Activated CD4-positive, alpha-beta T cell treated with anti-CD3 and anti-CD28 coated beads, Interleukin-2, amount 10 ng/mL, durations not matched to agents 7 days and 5 days (primary cell): Measurements from ENCODE around the gene SLC9A2. TPM values are rescaled to one million over a fixed set of nuclear protein-coding genes. Genes with fewer than 3 reads are reported as not detected.

Experiments used
- CTCF ChIA-PET: fragments of 350-600 bp; sonication (Branson Sonifier 250); formaldehyde crosslinking; loops from one replicate; lab custom pipeline; 2021; ENCODE audit warnings: antibody characterized with exemption; lab: Charles Lee
- POLR2A ChIA-PET: fragments of 350-600 bp; sonication (Branson Sonifier 250); formaldehyde crosslinking; loops from one replicate; lab custom pipeline; 2021; ENCODE audit warnings: antibody characterized with exemption; lab: Charles Lee
- DNase-seq: peaks from one replicate; pipeline ENCODE4 v3.0.0-alpha.2; 2020
- H3K27ac Mint-ChIP-seq: one replicate; pipeline ENCODE4 v1.8.0; 2021; ENCODE audit warnings: mild to moderate bottlenecking, moderate library complexity, mixed read lengths
- H3K27me3 Mint-ChIP-seq: one replicate; pipeline ENCODE4 v1.8.0; 2021; ENCODE audit warnings: mixed read lengths
- H3K36me3 Mint-ChIP-seq: one replicate; pipeline ENCODE4 v1.8.0; 2021; ENCODE audit warnings: low read depth, mixed read lengths
- H3K4me1 Mint-ChIP-seq: one replicate; pipeline ENCODE4 v1.8.0; 2021; ENCODE audit warnings: mixed read lengths
- H3K4me3 Mint-ChIP-seq: one replicate; pipeline ENCODE4 v1.8.0; 2021; ENCODE audit warnings: mild to moderate bottlenecking, moderate library complexity, mixed read lengths
- H3K9me3 Mint-ChIP-seq: one replicate; pipeline ENCODE4 v1.8.0; 2021; ENCODE audit warnings: mixed read lengths
- total RNA-seq, 2 experiments: library from RNA; stranded (reverse); gene quantifications; one replicate each; pipeline ENCODE4 v1.2.3, GENCODE V29; 2021

Gene SLC9A2
- total RNA-seq, 2 experiments from 2014 or later, result not detected

DNA sequence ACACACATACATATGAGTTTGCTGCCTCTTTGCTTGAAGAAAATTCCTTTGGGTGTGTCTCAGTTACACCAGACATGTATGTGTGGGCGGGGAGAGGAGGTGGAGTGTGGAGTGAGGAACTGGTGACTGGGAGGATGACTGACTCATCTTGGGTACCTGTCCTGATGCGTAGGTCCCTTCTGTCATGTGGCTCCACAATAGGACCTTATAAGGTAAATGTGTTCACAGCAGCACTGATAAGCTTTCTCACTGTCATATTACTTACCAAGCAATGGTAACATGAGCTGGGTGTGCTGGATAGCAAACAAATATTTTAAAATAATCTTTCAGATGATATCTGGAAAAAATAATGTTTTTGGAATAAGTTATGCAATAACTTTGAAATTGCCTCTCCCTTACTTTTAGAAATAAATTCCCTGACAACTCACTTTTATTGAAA, 45.1 kb downstream of the SLC9A2 start:
- H3K4me1 Mint-ChIP-seq, result peaks cover 28% of the 10 kb centered on the region
- no peak overlapping the region for H3K4me3 Mint-ChIP-seq
- H3K36me3 Mint-ChIP-seq, result no peaks in the 10 kb centered on the region
- ChIA-PET CTCF (interaction anchor here (0.7 kb wide), 1 partner anchor 30 kb away, joined by 3 read pairs; no protein-coding TSS in a partner anchor), POLR2A (no interaction called here)
- H3K27me3 Mint-ChIP-seq, result no peaks in the 10 kb centered on the region
- peaks cover 4% of the 10 kb centered on the region for H3K9me3 Mint-ChIP-seq
- H3K27ac Mint-ChIP-seq, result no peak overlapping the region
- peak; percentile 34 for DNase-seq

DNA sequence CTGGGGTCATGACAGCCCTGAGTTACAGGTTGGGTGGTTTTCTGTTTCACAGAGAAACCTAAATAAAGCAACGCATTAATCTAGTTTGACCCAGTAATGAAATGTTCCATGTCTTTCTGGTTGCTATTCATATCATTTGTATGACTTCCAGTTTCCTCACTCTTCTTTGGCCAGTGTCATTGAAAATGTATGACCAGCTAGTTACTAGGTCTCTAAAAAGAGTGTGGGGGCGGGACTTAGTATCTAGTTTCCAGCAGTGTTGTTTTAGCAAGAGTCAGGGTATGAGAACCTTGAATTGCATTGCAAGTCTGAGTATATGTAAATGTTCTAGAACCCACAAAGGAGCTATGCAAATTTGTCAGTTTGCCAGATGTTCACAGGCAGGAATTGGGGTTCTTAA, 47.7 kb downstream of the SLC9A2 start:
- ChIA-PET CTCF (no interaction called here), POLR2A (no interaction called here)
- no peak overlapping the region for H3K27ac Mint-ChIP-seq
- no peak for DNase-seq
- H3K9me3 Mint-ChIP-seq, result peaks cover 4% of the 10 kb centered on the region
- H3K36me3 Mint-ChIP-seq, result no peaks in the 10 kb centered on the region
- H3K4me3 Mint-ChIP-seq, result no peak overlapping the region
- peaks cover 27% of the 10 kb centered on the region for H3K4me1 Mint-ChIP-seq
- no peaks in the 10 kb centered on the region for H3K27me3 Mint-ChIP-seq

DNA sequence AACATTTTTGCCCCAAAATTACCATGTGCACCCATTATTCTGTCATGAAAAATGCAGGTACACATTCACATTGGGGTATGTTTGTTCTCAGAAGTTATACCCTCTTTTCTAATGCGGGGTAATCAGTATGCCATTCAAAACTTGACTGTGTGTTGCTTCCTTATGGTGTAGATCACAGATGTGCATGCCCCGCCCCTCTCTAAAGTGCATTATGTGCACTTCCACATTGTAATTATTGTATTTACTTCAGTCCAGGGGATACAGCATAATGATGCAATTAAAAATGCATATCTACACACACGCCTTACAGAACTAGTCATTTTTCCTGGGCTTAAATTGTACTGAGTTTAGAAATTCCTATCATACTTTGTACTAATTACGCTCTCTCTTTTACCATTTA, 48.8 kb downstream of the SLC9A2 start:
- no peaks in the 10 kb centered on the region for H3K36me3 Mint-ChIP-seq
- H3K9me3 Mint-ChIP-seq, result peaks cover 4% of the 10 kb centered on the region
- DNase-seq, result no peak
- H3K4me3 Mint-ChIP-seq, result no peak overlapping the region
- H3K27me3 Mint-ChIP-seq, result no peaks in the 10 kb centered on the region
- no peak overlapping the region for H3K27ac Mint-ChIP-seq
- H3K4me1 Mint-ChIP-seq, result peaks cover 16% of the 10 kb centered on the region
- CTCF ChIA-PET, result no interaction called here
- POLR2A ChIA-PET, result no interaction called here

DNA sequence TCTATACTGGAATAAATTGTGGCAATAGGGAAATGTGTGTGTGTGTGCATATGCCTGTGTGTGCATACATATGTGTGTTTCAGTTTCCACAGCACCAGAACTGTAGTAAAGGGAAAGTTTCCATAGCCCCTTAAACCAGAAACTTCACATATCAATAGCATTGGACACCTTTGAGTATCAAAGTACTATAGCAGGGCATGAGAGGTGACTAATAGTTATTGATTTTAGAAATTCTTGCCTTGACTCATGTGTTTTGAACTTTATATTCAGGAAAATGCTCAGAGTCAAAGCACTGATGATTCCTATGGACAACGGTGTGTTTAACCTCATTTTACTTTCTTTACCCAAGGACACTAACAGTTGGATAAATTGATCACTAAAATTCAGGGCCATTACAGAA, 50.0 kb downstream of the SLC9A2 start:
- Mint-ChIP-seq H3K4me1 (peaks cover 7% of the 10 kb centered on the region), H3K4me3 (no peak overlapping the region), H3K9me3 (peaks cover 2% of the 10 kb centered on the region), H3K27ac (no peak overlapping the region), H3K36me3 (no peaks in the 10 kb centered on the region), H3K27me3 (no peaks in the 10 kb centered on the region)
- ChIA-PET CTCF (no interaction called here), POLR2A (no interaction called here)
- DNase-seq, result no peak

DNA sequence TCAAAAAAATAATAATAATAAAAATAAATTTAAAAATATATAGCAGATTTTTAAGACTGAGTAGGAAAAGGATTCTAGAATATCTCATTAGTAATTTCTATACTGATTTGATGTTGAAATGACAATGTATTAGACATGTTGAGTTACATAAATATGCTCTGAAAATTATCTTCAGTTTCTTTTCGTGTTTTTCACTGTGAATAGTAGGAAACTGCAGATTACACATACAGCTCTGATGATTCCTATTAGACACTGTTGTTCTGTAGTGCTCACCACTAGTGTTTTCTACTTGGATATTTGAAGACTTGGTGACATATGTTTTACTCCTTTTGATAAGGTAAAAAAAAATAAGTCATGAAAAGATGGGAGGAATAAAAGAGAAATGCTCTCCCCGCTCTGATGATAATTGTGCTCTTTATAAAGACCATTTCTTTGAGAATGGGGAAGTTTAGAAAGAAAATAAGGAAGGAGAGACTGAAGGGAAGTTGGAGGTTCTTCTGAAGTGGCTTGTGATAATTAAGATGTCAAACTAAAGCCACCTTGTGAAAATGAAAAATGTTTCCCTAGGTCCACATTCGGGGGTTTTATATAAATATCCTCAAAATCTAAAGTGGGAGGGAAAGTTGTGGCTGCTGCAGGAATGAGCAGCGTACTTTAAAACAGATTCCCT, 52.9 kb downstream of the SLC9A2 start:
- Mint-ChIP-seq H3K4me1 (no peaks in the 10 kb centered on the region), H3K36me3 (peaks cover 2% of the 10 kb centered on the region), H3K9me3 (no peaks in the 10 kb centered on the region), H3K4me3 (no peak overlapping the region), H3K27ac (no peak overlapping the region), H3K27me3 (peaks cover 2% of the 10 kb centered on the region)
- DNase-seq, result no peak
- CTCF ChIA-PET, result no interaction called here
- POLR2A ChIA-PET, result no interaction called here

DNA sequence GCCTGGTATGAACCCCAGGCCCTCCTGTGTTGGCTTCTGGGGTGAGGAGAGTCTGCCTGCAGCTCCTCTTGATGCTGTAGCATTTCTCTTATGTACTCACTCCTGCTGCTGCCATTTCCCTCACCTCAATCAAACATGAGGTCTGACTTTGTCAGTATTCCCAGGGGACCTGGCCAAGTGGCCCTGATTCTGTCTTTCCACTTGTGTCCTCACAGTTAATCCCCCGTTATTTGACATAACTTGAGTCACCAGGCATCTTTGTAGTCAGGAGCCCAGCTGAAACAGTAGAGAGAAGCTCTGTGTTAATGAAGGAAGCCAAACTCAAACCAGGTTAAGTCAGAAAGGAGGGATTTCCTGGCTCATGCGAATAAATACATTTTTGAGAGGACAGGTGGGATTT, 55.0 kb downstream of the SLC9A2 start:
- CTCF ChIA-PET, result interaction anchor here (0.8 kb wide), 1 partner anchor 186 kb away, joined by 3 read pairs; no protein-coding TSS in a partner anchor
- no peak overlapping the region for H3K4me3 Mint-ChIP-seq
- POLR2A ChIA-PET, result no interaction called here
- H3K27ac Mint-ChIP-seq, result no peak overlapping the region
- H3K36me3 Mint-ChIP-seq, result peaks cover 2% of the 10 kb centered on the region
- no peaks in the 10 kb centered on the region for H3K4me1 Mint-ChIP-seq
- H3K27me3 Mint-ChIP-seq, result peaks cover 2% of the 10 kb centered on the region
- DNase-seq, result no peak
- no peaks in the 10 kb centered on the region for H3K9me3 Mint-ChIP-seq

DNA sequence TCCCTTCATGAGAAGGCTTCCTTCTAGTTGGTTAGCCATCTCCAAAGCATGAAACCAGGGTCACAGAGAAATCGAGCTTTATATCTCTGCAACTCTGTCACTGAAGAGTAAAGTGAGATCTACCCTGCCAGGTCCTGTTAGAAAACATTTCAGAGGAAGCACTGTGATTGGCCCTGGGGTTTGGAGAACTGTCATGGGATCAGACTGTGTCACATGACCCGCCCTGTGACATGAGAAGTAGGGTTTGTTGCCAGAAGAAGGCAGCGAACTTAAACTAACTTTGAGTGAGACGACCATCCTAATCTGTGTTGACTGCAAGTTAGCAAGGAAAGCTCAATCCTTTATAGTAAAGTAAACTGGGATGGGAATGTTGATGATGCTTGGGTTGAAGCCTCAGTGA, 55.5 kb downstream of the SLC9A2 start:
- Mint-ChIP-seq H3K9me3 (no peaks in the 10 kb centered on the region), H3K4me1 (no peaks in the 10 kb centered on the region), H3K27ac (no peak overlapping the region), H3K27me3 (peaks cover 2% of the 10 kb centered on the region), H3K36me3 (peaks cover 2% of the 10 kb centered on the region), H3K4me3 (no peak overlapping the region)
- CTCF ChIA-PET, result interaction anchor here (0.8 kb wide), 1 partner anchor 186 kb away, joined by 3 read pairs; no protein-coding TSS in a partner anchor
- POLR2A ChIA-PET, result no interaction called here
- DNase-seq, result no peak

DNA sequence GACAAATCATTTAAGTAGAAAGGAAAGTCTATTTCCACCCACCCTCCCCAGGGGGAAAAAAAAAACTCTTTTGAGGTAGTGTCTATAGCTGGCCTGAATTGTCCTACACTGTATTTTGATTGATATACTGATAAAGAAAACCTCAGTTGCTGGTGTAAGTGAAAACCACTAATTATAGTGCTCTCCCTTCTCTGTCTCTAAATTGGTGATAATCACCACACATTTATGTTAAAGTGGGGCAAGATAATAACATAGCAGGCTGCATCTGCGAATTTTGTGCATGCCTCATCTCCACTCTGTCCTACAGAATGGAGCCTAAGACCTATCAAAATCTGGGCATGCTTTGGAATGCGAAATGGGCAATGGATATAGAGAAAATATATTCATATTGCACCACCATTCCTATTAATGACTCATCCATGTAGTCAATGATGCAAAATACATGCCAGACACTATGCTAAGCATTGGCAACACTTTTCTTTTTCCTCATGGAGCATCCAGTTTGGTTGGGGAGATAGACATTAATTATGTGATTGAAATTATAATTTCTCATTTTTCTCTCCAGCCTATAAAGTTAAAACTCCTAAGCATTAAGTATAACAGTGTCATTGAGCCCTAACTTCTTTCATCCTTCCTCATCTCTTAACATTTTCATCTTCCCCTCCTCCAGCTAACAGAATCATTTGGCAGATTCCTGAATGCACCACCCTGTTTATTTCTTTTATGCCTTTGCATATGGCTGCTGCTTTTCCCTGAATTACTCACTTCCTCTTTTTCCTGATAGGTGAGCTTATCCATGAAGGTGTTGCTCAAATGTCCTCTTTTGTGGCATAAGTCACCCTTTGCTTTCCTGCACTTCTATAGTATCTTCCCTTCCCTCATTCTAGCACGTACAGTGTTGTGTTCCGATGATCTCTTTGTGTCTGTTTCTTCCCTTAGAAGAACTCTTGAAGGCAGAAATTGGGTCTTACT, 58.2 kb downstream of the SLC9A2 start:
- Mint-ChIP-seq H3K4me1 (no peaks in the 10 kb centered on the region), H3K4me3 (no peak overlapping the region), H3K27me3 (peaks cover 2% of the 10 kb centered on the region), H3K27ac (no peak overlapping the region), H3K36me3 (peaks cover 2% of the 10 kb centered on the region), H3K9me3 (no peaks in the 10 kb centered on the region)
- ChIA-PET POLR2A (no interaction called here), CTCF (no interaction called here)
- DNase-seq, result no peak

DNA sequence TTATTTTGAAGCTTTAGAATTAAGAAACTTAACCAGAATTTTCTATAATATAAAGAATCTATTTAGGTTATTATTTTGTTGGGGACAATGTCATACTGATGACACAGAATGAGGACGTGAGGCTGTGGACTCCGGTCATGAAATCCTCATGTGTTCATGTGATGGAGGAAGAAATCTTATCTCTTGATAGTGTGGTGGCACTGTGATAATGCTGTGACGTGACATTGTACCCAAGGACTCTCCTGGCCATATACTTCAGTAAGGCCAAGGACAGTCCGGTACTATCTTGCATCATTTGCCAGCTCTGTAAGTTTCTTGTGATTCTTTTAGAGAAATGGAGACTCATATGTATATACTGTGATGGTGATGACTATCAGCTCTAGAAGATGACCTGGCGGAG, 59.1 kb downstream of the SLC9A2 start:
- Mint-ChIP-seq H3K9me3 (no peaks in the 10 kb centered on the region), H3K27ac (no peak overlapping the region), H3K4me1 (no peaks in the 10 kb centered on the region), H3K36me3 (peaks cover 2% of the 10 kb centered on the region), H3K27me3 (peaks cover 2% of the 10 kb centered on the region), H3K4me3 (no peak overlapping the region)
- CTCF ChIA-PET, result no interaction called here
- POLR2A ChIA-PET, result no interaction called here
- DNase-seq, result no peak

DNA sequence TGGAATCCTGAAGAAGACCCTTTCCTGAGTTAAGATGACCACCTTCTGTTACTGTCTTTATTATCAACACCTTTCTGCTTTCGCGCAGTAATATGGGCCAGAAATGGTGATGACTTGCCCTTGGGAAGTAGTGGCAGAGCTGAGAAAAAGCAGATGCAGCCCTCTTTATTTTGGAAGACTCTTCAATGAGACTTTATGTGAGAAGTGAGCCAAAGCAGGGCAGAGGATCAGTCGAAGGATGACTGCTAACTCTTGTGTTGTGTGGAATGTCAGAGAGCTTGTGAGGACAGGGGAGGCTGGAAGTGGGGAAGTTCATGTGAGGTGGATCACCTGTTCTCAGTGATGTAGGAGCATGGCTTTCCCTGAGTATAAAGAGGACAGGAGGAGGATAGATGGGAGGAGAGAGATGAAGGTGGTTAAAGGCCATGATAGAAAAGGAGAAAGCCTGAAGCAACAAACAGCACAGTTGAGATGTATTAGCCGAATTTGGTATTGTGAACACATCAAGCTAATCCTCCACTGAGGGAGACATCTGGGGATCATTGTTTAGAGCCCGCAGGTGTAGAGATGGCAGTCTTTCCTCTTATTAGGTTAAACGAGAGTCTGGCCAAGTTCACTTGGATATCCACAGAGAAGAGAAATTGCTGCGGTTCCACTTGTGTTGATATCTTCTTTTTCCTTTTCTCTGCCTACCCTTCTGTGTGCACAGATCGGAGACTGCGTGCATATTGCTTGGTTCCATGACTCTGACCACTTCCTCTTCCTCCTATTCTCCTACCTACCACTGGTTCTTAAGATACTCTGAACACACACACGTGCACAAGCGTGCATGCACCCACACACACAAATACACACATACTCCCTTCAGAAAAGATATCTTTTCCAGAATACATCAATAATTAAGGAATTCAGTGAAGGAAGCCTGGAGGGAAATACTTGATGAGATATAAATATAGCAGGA, 67.4 kb downstream of the SLC9A2 start:
- Mint-ChIP-seq H3K4me1 (peaks cover 10% of the 10 kb centered on the region), H3K36me3 (no peaks in the 10 kb centered on the region), H3K9me3 (no peaks in the 10 kb centered on the region), H3K27me3 (no peaks in the 10 kb centered on the region), H3K4me3 (no peak overlapping the region), H3K27ac (no peak overlapping the region)
- peak; percentile 37 for DNase-seq
- ChIA-PET POLR2A (no interaction called here), CTCF (no interaction called here)

DNA sequence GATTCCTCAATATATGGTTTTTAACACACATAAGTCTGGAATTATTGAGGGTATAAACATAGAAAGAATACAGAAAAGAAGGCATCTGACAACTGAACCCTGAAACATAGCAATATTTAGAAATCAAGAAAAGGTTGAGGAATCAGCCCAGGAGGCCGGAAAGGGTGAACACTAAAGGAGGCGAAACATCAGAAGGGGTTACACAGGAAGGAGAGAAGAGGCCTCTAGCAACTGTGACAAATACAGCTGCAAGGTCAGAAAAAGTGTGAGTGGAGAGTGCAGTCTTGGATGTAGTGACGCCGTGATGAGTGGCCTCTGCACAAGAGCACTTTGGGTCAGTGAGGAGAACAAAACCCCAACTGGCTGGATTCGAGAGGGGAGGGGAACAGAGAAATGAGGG, 70.7 kb downstream of the SLC9A2 start:
- peaks cover 10% of the 10 kb centered on the region for H3K4me1 Mint-ChIP-seq
- H3K36me3 Mint-ChIP-seq, result no peaks in the 10 kb centered on the region
- no peak overlapping the region for H3K4me3 Mint-ChIP-seq
- H3K27me3 Mint-ChIP-seq, result no peaks in the 10 kb centered on the region
- DNase-seq, result no peak
- no peaks in the 10 kb centered on the region for H3K9me3 Mint-ChIP-seq
- CTCF ChIA-PET, result no interaction called here
- peak overlapping the region; percentile 64 for H3K27ac Mint-ChIP-seq
- POLR2A ChIA-PET, result no interaction called here

DNA sequence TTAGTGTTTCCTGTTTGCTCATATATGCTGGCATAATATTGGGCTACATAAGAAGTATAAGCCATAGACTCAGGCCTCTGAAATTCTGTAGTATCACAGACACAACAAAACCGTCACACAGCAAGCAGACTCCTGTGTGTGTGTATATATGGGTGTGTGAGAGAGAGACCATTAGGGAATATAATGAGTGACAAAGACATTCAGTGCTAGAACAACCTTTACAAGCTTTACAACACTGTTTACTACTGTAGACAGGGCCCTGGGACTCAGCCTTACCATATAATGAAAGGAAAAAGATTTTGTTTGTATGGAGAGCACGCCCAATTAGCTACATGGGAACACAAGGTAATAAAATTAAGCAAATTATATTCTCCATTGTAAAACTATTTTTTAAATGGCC, 77.1 kb downstream of the SLC9A2 start:
- CTCF ChIA-PET, result interaction anchor here (0.6 kb wide), 1 partner anchor 1593 kb away, joined by 3 read pairs; no protein-coding TSS in a partner anchor
- Mint-ChIP-seq H3K4me3 (no peak overlapping the region), H3K4me1 (no peaks in the 10 kb centered on the region), H3K36me3 (no peaks in the 10 kb centered on the region), H3K27ac (no peak overlapping the region), H3K9me3 (no peaks in the 10 kb centered on the region), H3K27me3 (peaks cover 4% of the 10 kb centered on the region)
- no peak for DNase-seq
- POLR2A ChIA-PET, result no interaction called here
